ENCODE data around the gene HYI.
"Not testable (repeated sequence)": the region's sequence is repeated elsewhere in the genome, so short reads cannot be mapped to it uniquely, and the experiment has no call there.

Gene HYI

GRCh38 chr1:43453442-43454269 lies at the start of gene HYI:
TSS of gene HYI (minus strand) at chr1:43453931. CDS start at chr1:43453793, 138 bp downstream.
- no peak for FAIRE-seq

- not testable (repeated sequence) for FAIRE-seq
Measured at GRCh38 chr1:43501806-43502205, 48.1 kb upstream of the HYI start.

- FAIRE-seq, result no peak
Measured at GRCh38 chr1:43499898-43500297, 46.2 kb upstream of the HYI start.

GRCh38 chr1:43495204-43495603 lies 41.5 kb upstream of the HYI start:
- no peak for FAIRE-seq

- FAIRE-seq, result no peak
Measured at GRCh38 chr1:43493661-43494450, 40.1 kb upstream of the HYI start.

GRCh38 chr1:43492826-43493225 lies 39.1 kb upstream of the HYI start:
- no peak for FAIRE-seq

- FAIRE-seq, result no peak
Measured at GRCh38 chr1:43491061-43491460, 37.3 kb upstream of the HYI start.

GRCh38 chr1:43488165-43488564 lies 34.4 kb upstream of the HYI start:
- no peak for FAIRE-seq

- FAIRE-seq, result no peak
Measured at GRCh38 chr1:43484367-43484766, 30.6 kb upstream of the HYI start.

GRCh38 chr1:43482215-43482614 lies 28.5 kb upstream of the HYI start:
- no peak for FAIRE-seq

- no peak for FAIRE-seq
Measured at GRCh38 chr1:43481491-43481890, 27.8 kb upstream of the HYI start.

- no peak for FAIRE-seq
Measured at GRCh38 chr1:43479414-43479813, 25.7 kb upstream of the HYI start.

GRCh38 chr1:43477716-43478115 lies 24.0 kb upstream of the HYI start:
- no peak for FAIRE-seq

- FAIRE-seq, result not testable (repeated sequence)
Measured at GRCh38 chr1:43475611-43476401, 22.1 kb upstream of the HYI start.

- FAIRE-seq, result no peak
Measured at GRCh38 chr1:43473463-43473862, 19.7 kb upstream of the HYI start.

- FAIRE-seq, result not testable (repeated sequence)
Measured at GRCh38 chr1:43472463-43473151, 18.9 kb upstream of the HYI start.

GRCh38 chr1:43472087-43472462 lies 18.3 kb upstream of the HYI start:
- FAIRE-seq, result no peak

- no peak for FAIRE-seq
Measured at GRCh38 chr1:43469932-43470331, 16.2 kb upstream of the HYI start.

GRCh38 chr1:43468414-43468813 lies 14.7 kb upstream of the HYI start:
- FAIRE-seq, result no peak

- no peak for FAIRE-seq
Measured at GRCh38 chr1:43466403-43466802, 12.7 kb upstream of the HYI start.

- no peak for FAIRE-seq
Measured at GRCh38 chr1:43465505-43466067, 11.9 kb upstream of the HYI start.
